GM21423 (cell line): ENCODE results near the gene KRTAP5-2.

ENCODE experiments used
- ATAC-seq: cut with Tn5 transposase; IDR thresholded peaks from one replicate; pipeline ENCODE4 v1.9.1; 2021; ENCODE audit warnings: mild to moderate bottlenecking, moderate library complexity; ENCODE audit not compliant: unreplicated experiment

Gene KRTAP5-2

GRCh38 chr11:1568441-1568911, 29.6 kb downstream of the KRTAP5-2 start:
- ATAC-seq: no peak

- no peak for ATAC-seq
Observed at GRCh38 chr11:1567721-1568100, 30.4 kb downstream of the KRTAP5-2 start.

DNA sequence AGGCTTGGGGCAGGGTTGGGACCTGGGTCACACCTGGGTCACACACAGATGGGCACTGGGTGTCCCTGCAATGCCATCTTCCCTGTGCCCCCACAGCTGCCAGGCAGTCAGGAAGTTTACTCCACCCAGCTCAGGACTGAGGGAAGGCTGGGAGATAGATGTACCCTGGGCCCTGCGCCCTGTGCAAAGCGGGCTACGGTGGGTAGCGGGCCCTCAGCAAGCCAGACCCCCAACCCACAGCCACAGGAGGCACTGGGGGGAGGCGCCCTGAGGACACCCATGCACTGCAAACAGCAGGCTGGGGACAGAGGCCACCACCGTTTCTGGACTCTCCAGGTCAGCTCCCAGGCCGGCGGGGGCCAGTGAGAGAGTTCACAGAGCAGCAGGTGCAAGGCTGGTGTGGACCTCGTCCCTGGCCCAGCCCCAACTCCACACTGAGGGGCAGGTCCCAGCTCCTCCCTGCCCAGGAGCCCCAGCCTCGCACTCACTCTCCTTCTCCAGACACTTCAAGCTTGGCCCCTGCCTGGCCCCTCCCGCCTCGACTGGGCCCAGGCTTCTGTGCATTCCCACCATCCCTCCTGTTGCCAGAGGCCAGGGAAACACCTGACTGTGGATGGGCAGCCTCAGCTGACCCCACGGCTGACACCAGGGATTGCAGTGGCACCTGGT, 30.9 kb downstream of the KRTAP5-2 start:
- no peak for ATAC-seq

- no peak for ATAC-seq
Observed at GRCh38 chr11:1566381-1567051, 31.6 kb downstream of the KRTAP5-2 start.

GRCh38 chr11:1565904-1566247, 32.2 kb downstream of the KRTAP5-2 start:
- no peak for ATAC-seq

- no peak for ATAC-seq
Observed at GRCh38 chr11:1565173-1565903, 32.8 kb downstream of the KRTAP5-2 start.

DNA sequence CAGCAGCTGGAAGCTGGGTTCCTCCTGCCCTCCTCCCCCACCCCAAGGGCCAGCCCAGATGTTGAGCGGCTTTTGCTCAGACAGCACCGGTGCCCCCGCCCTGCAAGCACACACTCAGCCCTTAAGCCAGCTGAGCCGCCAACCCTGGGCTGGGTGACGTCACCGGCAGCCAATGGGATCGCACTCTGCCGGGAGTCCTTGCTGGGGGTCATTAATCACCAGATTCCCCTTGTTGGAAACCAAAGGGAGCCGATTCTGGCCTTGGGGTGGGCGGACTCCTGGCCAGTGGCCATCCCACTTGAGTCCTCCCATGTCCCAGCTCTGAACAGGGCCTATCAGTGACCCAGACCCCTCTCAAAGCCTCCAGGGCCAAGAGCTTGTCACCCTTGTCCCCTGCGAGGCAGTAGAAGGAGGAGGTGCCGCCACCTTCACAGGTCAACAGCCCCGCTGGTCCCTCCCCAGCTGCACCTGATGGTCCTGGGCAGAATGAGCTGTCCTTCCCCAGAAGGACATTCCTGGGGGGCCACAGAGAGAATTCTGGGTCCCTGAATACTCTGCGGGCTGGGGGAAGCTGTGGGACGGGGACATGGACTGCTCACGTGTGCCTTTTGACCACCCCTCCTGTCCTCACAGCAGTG, 33.4 kb downstream of the KRTAP5-2 start:
- no peak for ATAC-seq

DNA sequence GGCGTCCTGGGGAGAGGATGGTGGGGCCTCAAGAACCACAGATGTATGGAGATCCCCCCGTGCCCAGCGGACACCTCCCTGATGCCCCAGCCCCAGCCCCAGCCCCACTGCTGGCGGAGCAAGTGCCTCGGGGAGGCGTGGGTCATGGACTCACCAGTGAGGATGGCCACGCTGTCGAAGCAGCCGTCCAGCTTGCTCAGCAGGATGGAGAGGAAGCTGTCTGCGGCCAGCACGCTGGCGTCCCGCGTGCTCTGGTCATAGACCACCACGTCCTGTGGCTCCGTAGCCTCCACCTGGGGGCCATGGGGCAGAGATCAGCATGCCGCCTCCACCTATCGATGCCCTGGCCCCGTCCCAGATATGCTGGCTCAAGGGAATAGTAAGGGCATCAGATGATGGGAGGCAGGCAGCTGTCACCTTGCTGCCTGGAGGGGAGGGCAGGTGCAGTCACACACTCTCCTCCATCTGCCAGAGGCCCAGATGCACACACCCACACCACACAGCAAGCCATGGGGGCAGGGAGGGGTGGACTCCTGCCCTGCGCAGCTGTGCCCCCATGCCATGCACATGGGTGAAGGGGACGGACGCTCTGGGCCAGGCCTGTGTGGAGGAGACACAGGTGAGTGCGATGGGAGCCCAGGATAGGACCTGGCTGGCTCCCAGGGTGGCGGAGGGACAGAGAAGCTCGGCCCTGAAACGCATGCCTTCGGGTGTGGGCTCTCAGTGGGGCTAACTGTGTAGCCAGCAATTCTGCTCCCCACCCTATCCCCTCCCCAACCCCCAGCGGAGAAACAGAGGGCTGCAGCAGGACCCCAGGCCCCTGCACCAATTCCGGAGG, 34.2 kb downstream of the KRTAP5-2 start:
- ATAC-seq: no peak

- no peak for ATAC-seq
Observed at GRCh38 chr11:1563149-1563638, 34.9 kb downstream of the KRTAP5-2 start.

DNA sequence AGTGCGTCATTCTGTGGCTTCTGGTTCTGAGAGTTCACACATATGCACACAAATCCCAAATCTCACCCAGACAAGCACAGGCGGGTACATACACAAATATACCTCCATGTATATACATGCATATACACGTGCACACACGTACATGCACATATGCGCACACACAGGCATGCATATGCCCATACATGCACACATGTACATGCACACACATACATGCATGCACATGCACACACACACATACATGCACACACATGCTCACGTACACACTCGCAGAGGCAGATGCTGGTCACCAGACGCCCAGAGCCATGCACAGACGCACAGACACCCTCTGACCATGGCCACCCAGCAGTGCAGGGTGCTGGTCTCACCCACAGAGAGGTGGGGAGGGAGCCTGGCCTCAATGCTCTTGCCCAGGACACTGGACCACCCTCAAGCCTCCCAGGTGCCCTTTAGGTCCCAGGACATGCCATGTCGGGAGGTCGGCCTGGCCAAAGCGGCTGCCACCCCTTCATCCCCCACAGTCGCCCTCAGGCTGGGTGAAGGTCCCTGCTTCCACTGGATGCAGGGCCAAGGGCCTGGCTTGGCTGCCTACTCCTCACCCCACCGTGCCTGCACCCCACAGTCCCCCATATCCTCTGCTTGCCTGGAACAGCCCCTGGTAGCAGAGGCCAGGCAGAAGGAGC, 35.5 kb downstream of the KRTAP5-2 start:
- no peak for ATAC-seq

- no peak for ATAC-seq
Observed at GRCh38 chr11:1561955-1562354, 36.1 kb downstream of the KRTAP5-2 start.

DNA sequence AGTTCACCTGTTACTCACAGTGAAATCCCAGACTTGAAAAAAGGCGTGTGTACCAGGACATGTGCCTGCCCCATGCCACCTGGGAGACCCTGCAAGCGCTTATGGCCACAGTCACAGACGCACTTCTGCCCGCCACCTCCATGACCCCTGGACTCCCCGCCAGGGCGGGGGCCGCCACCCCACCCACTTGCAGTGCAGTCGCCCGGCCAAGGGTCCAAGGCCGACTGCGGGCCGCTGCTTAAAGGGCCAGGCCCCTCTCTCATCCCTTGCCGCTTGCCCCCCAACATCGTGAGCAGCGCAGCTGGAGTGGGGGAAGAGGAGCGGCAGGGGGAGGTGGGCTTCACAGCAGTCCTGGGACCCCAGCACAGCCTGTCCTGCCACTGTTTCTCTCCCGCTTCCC, 36.8 kb downstream of the KRTAP5-2 start:
- no peak for ATAC-seq

DNA sequence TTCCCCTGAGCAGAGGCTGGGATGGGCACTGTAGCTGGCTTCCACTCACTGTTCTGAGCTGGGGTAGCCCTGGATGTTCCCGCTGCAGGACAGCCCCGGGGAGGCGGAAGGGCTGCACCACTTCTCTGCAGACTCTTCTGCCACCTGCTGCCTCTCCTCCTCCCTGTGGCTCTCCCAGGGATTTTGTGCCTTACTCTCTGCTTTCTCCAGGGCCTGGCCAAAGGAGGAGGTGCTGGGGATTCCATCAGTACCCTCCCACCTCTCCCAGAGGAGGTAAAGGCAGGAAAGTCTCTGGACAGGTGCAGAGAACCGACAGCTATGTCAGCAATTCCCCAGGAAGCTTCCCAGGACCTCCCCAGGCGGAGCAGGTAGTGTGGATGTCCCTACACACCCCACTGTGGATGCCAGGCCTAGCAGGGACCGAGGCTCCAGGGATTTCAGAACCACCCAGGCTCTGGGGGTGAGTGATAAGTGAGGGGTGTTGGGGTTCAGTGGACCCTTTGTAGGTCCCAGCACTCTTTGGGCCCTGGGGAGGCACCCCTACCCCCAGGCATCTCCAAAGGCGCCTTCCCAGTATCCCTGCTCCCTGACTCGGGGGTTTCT, 37.3 kb downstream of the KRTAP5-2 start:
- no peak for ATAC-seq

DNA sequence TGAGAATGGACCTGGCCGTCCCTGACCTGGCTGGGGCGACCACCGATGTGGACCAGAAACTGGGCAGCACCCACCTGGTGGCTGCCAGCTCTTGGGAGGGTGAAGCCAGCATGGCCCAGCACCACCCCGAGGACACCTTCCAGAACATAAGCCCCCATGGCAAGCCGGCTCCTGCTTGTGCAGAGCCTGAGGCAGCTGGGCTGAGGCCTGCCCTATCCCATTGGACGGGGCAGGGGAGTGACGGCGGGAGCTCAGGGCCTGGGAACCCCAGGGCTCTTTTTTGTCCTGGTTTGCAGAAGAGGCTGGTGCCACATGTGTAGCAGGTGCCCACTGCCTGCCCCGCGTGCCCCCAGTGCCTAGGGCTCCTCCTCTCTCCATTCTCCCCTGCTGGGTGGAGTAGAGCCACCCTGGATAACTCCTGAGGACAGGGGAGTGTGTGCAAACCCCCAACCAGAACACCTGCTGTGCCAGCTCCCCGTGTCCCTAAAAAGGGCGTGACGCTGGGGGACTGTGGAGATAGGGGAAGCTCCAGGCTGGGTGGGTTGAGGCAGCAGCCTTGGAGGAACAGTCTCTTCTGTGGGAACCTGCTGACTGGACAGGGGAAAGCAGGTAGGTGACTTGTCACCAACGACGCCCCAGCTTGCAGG, 38.0 kb downstream of the KRTAP5-2 start:
- ATAC-seq: no peak

- no peak for ATAC-seq
Observed at GRCh38 chr11:1559111-1559951, 38.8 kb downstream of the KRTAP5-2 start.

- ATAC-seq: no peak
Observed at GRCh38 chr11:1558775-1559110, 39.4 kb downstream of the KRTAP5-2 start.

DNA sequence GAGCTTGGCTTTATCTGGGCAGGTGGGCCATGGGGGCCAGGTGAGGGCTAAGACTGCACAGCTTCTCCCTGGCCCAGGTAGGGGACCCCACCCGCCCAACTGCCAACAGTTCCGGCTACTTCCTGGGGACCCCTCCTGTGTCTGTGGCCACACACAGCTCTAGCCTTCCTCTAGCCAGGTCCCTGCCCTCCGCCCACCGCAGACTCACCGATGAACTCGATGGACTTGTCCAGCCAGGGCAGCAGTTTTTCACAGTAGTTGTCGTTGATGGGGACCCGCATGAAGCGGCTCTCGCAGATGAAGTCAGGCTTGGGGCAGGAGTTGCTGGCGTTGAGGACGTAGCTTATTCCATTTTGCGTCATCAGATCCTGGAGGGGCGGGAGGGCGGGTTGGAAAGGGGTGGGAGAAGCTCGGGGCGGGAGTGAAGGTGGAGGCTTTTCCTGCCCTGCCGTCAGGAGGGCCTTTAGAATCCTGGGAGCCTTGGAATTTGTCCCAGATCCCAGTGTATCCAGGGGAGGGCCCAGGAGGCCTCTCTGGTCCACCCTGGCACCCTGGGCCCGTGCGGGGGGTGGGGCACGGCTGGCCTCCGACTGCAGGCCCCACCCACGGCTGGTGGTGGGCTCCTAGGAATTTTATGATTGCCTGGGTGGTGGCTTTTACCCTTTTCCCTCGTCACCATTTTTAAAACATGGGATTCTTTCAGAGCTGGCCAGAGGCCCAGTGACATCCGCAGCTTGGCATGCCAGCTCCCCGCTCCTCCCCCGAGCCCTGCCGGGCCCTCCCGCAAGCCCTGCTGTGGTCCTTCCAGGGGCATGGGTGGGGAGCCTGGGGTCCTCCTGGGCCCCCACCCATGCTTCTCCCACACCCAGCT, 40.0 kb downstream of the KRTAP5-2 start:
- no peak for ATAC-seq
